WI38 (cell line): ENCODE results near the gene LNX1.

Source experiments
- H3K4me3 ChIP-seq: 2 replicates; pipeline ENCODE4 v1.5.1; 2011; ENCODE audit warnings: low read depth, mild to moderate bottlenecking, control low read depth, low read length
- TF ChIP-seq, protein P1 (sequence below): IDR thresholded peaks from 2 replicates; pipeline ENCODE4 v1.5.1; 2012; ENCODE audit warnings: low read depth, mild to moderate bottlenecking, control low read depth, low read length

The LNX1 gene

DNA sequence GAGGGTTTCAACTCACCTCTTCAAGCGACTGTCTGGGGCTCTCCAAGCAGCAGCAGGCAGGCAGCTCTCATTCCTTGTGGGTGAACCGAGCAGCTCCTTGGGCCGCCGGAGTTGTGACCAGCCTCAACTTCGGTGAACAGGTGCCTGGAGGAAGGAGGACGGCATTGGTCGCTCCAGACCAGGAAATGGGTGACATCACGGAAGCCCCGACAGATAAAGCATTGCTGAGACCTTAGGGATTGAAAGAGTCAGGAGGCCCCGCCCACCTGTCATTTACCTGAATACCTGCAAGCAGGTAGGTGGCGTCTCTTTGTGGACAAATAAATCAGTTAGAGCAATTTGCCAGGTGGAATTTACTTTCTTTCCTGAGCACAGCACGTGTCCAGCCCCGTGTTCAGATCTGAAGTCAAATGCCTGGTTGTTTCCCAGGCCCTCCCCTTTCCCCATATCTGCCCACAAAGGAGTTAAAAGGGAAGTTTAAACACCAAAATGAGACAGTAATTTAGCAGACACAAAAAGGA is at the start of gene LNX1:
Gene LNX1 (minus strand): TSS at position 115 of the 521 bp plus-strand sequence. CDS start 17,484 bp downstream, outside the sequence.
- H3K4me3 ChIP-seq: no peak within 1 kb of the TSS
- TF ChIP-seq, protein P1, sequence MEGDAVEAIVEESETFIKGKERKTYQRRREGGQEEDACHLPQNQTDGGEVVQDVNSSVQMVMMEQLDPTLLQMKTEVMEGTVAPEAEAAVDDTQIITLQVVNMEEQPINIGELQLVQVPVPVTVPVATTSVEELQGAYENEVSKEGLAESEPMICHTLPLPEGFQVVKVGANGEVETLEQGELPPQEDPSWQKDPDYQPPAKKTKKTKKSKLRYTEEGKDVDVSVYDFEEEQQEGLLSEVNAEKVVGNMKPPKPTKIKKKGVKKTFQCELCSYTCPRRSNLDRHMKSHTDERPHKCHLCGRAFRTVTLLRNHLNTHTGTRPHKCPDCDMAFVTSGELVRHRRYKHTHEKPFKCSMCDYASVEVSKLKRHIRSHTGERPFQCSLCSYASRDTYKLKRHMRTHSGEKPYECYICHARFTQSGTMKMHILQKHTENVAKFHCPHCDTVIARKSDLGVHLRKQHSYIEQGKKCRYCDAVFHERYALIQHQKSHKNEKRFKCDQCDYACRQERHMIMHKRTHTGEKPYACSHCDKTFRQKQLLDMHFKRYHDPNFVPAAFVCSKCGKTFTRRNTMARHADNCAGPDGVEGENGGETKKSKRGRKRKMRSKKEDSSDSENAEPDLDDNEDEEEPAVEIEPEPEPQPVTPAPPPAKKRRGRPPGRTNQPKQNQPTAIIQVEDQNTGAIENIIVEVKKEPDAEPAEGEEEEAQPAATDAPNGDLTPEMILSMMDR: no peak

DNA sequence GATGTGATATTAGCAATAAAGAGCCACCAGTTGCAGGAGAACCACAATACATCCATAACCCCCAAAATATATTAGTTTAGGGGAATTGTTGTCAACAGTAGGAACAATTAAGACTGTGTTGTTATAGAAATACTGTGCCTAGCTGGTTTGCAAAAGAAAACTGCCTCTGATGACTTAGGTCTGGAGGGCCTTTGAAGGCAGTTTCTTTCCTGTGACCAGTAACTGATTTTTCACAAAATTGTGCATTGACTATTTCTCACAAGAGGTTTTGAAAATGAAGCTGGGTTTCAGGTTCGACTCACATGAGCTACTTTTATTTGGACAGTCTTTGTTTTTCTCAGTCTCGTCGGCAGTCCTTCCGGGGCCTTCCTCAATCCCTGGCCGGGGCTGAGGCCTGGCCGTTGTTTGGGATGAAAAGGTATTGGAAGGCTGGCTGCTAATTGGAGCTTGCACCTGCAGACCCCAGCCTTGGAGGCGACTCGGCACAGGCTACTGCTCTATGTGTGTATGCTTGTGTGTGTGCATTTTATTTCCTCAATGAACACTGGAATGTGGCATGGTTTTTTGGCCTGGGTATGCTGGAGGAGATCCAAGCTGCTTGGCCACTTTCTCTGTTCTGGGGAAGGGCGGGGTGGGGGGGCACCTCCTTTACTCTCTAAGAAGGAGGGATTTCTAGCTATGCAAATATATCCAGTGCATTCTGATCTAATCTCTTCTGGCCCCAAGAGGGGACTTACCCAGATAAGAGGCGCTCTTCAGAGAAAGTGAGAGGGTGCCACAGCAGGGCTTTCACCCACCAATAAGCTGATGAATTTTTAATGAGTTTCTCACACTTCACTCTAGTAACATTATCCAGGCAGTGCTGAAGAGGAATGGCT is 49.5 kb upstream of the LNX1 start:
- TF ChIP-seq, protein P1: no peak
- H3K4me3 ChIP-seq: no peak overlapping the region

DNA sequence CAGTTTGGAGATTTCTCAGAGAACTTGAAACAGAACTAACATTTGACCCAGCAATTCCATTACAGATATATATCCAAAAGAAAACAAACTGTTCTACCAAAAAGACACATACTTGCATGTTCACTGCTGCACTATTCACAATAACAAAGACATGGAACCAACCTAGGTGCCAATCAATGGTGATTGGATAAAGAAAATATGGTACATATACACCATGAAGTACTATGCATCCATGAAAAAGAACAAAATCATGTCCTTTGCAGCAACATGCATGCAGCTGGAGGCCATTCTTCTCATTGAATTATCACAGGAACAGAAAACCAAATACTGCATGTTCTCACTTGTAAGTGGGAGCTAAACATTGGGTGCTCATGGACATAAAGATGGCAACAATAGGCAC is 47.6 kb upstream of the LNX1 start:
- TF ChIP-seq, protein P1: no peak
- no peak overlapping the region for H3K4me3 ChIP-seq

DNA sequence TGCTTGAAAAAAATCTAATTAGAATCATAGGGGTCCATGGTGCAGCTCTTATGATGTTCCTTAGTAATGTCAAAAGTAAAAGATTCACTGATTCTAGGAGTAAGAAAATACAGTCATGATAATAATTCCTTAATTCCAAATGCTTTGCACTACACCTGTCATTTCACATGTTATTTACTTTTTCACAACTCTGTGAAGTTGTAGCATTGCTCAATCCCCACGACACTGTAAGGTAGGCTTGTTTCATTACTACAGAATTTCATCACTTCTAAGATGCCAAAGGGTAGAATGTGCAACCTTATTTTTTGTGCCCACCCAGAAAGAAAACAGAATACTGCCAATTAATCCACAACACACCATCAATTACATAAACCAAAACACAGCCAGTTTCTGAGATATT is 46.1 kb upstream of the LNX1 start:
- TF ChIP-seq, protein P1: no peak
- H3K4me3 ChIP-seq: no peak overlapping the region

DNA sequence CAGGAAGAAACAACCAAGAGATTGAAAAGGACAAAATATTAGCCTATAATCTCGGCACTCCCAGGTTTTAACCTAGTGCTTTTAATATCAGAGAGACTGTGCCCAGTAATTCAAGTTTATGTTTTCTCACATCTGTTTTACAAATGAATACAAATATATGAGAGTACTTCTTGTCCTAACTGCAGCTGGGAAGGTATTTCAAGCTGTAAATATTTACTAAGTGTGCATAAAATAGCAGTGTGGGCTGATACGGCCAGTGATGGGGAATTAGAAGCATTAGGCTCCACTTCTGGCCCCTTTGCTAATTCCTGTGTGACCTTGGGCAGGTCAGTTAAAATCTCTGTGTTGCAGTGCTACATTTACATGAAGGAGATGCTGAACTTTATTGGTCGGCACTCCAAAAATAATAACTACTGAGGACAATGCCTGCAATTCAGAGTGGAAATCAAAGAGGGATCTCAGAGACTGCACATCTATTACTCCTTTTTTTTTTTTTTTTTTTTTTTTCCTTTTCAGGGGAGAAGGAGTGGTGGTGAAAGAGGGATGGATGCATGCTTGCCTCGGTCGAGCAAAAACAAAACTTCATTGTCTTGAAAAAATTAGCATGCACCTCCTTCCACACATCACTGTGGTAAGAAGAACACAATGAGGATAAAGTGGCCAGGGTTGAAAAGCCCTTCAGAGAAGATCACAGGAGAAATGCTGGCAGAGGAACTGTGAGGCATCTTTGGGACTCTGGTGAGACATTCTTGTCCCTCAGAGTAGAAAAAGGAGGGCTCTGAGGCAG is 44.6 kb upstream of the LNX1 start:
- TF ChIP-seq, protein P1: no peak
- no peak overlapping the region for H3K4me3 ChIP-seq

DNA sequence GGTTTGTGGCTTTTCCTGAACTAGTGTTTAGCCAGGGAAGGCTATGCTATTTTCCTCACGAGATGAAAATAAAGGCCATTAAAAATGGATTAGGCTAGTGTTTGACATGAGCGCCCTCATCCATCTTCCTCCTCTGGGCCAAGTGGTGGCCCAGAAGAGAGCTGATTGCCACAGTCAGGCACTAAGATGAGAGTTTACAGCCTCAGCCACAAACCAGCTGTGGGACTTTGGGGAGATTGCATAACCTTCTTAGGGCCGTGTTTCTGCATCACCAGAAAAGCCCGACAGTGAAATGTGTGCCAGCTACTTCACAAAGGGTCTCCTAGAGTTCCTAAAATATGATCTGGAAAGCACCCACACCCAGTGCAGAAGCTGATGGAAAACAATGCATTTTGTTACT is 42.3 kb upstream of the LNX1 start:
- no peak overlapping the region for H3K4me3 ChIP-seq
- TF ChIP-seq, protein P1: no peak
